Measurements from ENCODE around the gene SERPINA6. TPM values are rescaled to one million over a fixed set of nuclear protein-coding genes. Genes with fewer than 3 reads are reported as not detected.
A peak's percentile ranks its signal among the peaks of the same experiment; 100 is the strongest.
"Not testable (repeated sequence)": the region's sequence is repeated elsewhere in the genome, so short reads cannot be mapped to it uniquely, and the experiment has no call there.

The SERPINA6 gene, protein sequence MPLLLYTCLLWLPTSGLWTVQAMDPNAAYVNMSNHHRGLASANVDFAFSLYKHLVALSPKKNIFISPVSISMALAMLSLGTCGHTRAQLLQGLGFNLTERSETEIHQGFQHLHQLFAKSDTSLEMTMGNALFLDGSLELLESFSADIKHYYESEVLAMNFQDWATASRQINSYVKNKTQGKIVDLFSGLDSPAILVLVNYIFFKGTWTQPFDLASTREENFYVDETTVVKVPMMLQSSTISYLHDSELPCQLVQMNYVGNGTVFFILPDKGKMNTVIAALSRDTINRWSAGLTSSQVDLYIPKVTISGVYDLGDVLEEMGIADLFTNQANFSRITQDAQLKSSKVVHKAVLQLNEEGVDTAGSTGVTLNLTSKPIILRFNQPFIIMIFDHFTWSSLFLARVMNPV
- total RNA-seq: not detected in 2 replicates

DNA sequence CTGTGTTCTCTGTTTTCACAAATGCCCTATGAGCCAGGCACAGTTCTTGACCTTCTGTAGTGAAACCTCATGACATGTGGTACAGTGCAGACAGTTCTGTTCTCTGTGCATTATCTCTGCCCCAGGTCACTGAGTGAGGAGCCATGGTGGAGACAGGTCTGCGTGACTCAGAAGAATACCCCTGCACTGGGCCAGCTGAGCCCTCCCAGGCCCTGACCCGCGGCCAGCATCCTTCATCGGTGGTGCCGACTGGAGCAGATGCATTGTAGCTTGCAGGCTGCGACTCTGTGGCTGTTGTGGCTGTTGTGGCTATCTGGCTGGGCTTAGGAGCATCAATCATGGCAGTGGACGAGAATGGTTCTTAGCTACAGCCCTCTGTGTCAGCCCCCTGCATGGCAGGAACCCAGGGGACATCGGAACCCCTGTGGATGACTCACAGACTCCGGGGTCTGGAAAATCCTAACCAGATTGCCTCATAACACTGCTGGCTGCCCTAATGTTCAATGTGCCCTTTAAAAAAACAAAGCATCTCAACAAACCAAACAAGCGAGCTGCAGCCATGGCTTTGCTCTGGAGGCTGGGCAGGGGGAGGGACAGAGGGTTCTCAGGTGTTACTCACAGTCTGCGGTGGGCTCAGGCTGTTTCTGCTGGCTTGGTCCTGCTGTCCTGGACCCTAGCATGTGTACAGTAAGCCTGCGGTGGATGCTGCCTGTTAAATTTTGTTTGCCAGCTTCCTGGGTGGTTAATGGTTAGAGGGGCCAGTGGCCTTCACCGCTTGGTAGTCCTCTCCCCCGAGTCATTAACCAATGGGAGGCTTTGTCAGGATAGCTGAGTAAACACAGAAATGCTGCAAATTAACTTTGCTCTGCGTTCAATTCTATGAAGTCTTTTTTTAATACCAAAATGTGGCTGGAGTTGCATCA, at the start of gene SERPINA6:
Gene SERPINA6 (minus strand): TSS at position 689 of the 923 bp plus-strand sequence. CDS start 8,688 bp downstream, outside the sequence.
- no peaks in the 10 kb centered on the region for H3K9me3 Mint-ChIP-seq
- H3K27ac Mint-ChIP-seq: no peak within 1 kb of the TSS
- H3K4me1 Mint-ChIP-seq: no peaks in the 10 kb centered on the region
- peak; percentile 45 for DNase-seq
- H3K4me3 Mint-ChIP-seq: no peak within 1 kb of the TSS
- H3K36me3 Mint-ChIP-seq (ENCODE audit: low read depth): no peaks in the 10 kb centered on the region
- peaks cover 5% of the 10 kb centered on the region for H3K27me3 Mint-ChIP-seq
- intact Hi-C loops (cut with micrococcal nuclease): no loop called here

DNA sequence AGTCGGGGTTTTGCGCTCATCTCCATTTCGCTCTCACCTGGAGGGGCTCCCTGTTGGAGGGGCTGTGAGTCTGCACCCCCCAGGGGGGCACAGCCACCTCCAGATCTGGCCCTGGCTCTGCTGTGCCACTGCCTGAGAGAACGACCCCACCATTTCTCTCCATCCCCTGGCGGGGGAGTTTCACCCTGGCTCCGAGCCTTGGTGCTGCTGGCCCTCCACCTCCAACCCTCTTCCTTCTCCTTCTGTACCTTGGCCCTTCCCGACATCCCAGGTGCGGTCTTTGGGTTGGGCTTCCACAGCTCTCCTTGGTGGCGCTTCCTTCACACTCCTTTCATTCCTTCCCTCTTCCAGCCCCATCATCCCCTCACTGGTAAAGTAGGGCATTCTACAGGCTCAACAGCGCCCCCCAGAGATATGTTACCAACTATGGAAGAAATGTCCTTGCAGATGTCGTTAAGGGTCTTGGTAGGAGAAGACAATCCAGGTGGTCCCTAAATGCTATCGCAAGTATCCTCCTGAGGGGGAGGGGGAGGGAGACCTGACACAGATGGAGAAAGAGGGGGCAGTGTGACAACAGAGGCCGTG, 49.0 kb upstream of the SERPINA6 start:
- H3K27ac Mint-ChIP-seq: no peak overlapping the region
- no peaks in the 10 kb centered on the region for H3K27me3 Mint-ChIP-seq
- no peak for DNase-seq
- intact Hi-C loops (cut with micrococcal nuclease): no loop called here
- H3K9me3 Mint-ChIP-seq: no peaks in the 10 kb centered on the region
- H3K4me1 Mint-ChIP-seq: peaks cover 2% of the 10 kb centered on the region
- H3K4me3 Mint-ChIP-seq: no peak overlapping the region
- no peaks in the 10 kb centered on the region for H3K36me3 Mint-ChIP-seq (ENCODE audit: low read depth)

GRCh38 chr14:94370524-94370910, 47.4 kb upstream of the SERPINA6 start:
- no peaks in the 10 kb centered on the region for H3K36me3 Mint-ChIP-seq (ENCODE audit: low read depth)
- H3K4me1 Mint-ChIP-seq: peaks cover 2% of the 10 kb centered on the region
- no peak overlapping the region for H3K4me3 Mint-ChIP-seq
- no peak overlapping the region for H3K27ac Mint-ChIP-seq
- no peak for DNase-seq
- H3K9me3 Mint-ChIP-seq: no peaks in the 10 kb centered on the region
- H3K27me3 Mint-ChIP-seq: no peaks in the 10 kb centered on the region
- intact Hi-C loops (cut with micrococcal nuclease): no loop called here

- DNase-seq; H3K27ac Mint-ChIP-seq; H3K9me3 Mint-ChIP-seq; H3K27me3 Mint-ChIP-seq; H3K4me3 Mint-ChIP-seq; intact Hi-C loops (cut with micrococcal nuclease); H3K36me3 Mint-ChIP-seq (ENCODE audit: low read depth); H3K4me1 Mint-ChIP-seq: not testable (repeated sequence)
These were observed 46.8 kb upstream of the SERPINA6 start for GRCh38 chr14:94369766-94370523.

DNA sequence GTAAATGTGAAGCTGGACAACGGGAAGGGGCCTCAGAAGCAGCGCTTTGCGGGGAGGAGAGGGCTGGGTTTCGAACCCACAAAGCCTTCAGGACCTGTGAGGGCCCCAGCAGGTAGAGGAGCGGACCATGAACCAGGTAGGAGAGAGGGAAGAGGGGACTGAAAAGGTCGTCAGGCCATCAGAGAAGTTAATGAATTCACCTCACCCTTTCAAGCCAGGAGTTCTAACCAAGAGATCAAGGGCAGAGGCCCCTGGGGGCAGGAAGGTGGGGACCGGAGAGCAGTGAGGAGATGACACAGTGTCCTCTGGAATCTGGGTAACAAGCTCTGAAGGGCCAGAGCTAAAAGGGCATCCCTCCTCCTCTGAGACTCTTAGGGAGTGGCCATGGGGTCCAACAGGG, 45.8 kb upstream of the SERPINA6 start:
- peaks cover 2% of the 10 kb centered on the region for H3K4me1 Mint-ChIP-seq
- intact Hi-C loops (cut with micrococcal nuclease): no loop called here
- H3K36me3 Mint-ChIP-seq (ENCODE audit: low read depth): no peaks in the 10 kb centered on the region
- H3K4me3 Mint-ChIP-seq: no peak overlapping the region
- DNase-seq: no peak
- no peaks in the 10 kb centered on the region for H3K27me3 Mint-ChIP-seq
- no peaks in the 10 kb centered on the region for H3K9me3 Mint-ChIP-seq
- H3K27ac Mint-ChIP-seq: no peak overlapping the region

GRCh38 chr14:94368243-94368590, 45.1 kb upstream of the SERPINA6 start:
- intact Hi-C loops (cut with micrococcal nuclease): no loop called here
- Mint-ChIP-seq H3K27ac (no peak overlapping the region), H3K4me3 (no peak overlapping the region), H3K4me1 (peaks cover 2% of the 10 kb centered on the region), H3K9me3 (no peaks in the 10 kb centered on the region), H3K27me3 (no peaks in the 10 kb centered on the region), H3K36me3 (ENCODE audit: low read depth) (no peaks in the 10 kb centered on the region)
- DNase-seq: no peak

DNA sequence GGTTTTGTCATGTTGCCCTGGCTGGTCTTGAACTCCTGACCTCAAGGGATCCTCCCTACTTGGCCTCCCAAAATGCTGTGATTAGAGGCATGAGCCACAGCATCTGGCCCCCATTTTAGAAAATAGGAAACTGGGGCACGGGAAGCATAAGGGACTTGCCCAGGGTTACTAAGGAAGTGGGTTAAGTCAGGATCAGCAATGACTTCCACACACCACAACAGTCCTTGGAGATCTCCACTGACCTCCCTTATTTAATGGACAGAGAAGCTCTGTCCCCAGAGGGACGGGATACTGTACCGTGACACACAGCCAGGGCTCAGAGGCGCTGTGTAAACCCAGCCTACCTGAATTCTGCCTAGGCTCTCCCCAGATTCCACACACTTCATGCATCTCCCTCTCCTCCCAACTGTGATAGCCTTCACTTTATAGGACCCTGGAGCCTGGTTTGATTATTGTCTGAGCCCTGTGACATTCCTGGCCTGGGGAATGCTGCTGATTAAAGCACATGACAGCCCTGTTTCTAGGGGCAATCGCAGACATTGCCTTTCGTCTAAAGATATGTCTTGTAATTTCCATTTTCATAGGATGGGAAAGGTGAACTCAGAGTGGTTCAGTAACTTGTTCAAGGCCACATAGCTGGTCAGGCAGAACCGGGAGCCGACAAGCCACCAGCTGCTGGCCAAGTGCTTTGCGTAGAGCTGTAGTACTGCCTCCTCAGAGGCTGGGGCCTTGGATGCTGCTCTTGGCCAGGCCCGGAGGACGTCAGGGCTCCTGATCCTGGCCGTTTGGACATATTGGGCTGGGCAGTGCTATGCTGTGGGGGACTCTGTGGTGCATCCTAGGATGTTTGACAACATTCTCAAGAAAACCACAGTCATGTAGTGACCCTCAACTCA, 44.5 kb upstream of the SERPINA6 start:
- Mint-ChIP-seq H3K27me3 (no peaks in the 10 kb centered on the region), H3K4me1 (peaks cover 2% of the 10 kb centered on the region), H3K36me3 (ENCODE audit: low read depth) (no peaks in the 10 kb centered on the region), H3K4me3 (no peak overlapping the region), H3K27ac (no peak overlapping the region), H3K9me3 (no peaks in the 10 kb centered on the region)
- intact Hi-C loops (cut with micrococcal nuclease): no loop called here
- no peak for DNase-seq

DNA sequence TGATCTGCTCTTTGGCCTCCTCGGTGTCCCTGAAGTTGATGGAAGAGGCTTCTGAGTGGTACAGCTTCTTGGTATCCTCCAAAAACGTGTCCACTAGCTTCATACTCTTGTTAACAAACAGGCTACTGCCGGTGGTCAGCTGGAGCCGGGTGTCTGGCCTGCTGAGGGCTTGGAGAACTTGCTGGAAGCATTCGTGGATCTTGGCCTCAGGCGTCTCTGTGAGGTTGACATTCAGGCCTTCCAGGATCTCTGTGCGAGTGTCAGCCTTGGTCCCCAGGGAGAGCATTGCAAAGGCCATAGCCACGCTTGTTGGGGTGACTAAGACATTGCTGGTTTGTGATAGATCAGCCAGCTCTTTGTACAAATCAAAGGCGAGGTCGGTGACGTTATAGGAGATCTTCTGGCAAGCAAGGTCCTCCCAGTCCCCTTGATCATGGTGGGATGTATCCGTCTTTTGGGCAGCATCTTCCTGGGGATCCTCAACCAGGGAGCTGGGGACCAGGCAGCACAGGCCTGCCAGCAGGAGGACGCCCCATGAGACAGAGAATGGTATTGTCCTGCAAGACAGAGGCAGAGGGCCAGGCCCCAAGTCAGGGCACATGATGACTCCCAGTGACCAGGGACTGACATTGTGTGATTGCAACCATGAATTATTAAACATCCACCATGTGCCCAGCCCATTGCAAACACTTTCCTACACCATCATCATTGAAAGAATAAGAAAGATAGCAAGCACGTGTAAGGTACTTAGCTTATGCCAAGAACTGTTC, 43.2 kb upstream of the SERPINA6 start, which contains the start of gene SERPINA2:
Gene SERPINA2 (minus strand): TSS at position 553 of the 770 bp plus-strand sequence.
- intact Hi-C loops (cut with micrococcal nuclease): no loop called here
- Mint-ChIP-seq H3K36me3 (ENCODE audit: low read depth) (no peaks in the 10 kb centered on the region), H3K27ac (no peak within 1 kb of the TSS), H3K9me3 (no peaks in the 10 kb centered on the region), H3K4me1 (peaks cover 2% of the 10 kb centered on the region), H3K4me3 (no peak within 1 kb of the TSS), H3K27me3 (no peaks in the 10 kb centered on the region)
- no peak for DNase-seq

DNA sequence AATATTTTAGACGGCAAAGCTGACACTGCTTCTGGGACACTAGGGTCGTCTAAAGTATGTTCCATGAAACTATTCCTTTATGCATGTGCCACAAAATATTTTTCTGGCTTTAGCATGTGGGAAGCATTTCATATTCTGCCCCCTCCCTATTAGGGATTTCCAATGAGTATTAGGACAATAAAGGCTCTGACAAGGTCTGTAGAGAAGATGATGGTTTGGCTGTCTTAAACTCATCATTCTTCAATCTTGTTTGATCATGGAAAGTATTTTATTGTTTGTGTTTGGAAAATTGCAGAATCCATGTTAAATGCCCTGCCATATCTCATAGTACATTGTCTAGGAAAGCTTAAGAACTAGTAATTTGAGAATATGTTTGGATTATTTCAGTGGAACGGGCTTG, 42.5 kb upstream of the SERPINA6 start:
- Mint-ChIP-seq H3K4me3 (no peak overlapping the region), H3K27me3 (no peaks in the 10 kb centered on the region), H3K36me3 (ENCODE audit: low read depth) (no peaks in the 10 kb centered on the region), H3K4me1 (peaks cover 2% of the 10 kb centered on the region), H3K27ac (no peak overlapping the region), H3K9me3 (no peaks in the 10 kb centered on the region)
- DNase-seq: no peak
- intact Hi-C loops (cut with micrococcal nuclease): no loop called here

DNA sequence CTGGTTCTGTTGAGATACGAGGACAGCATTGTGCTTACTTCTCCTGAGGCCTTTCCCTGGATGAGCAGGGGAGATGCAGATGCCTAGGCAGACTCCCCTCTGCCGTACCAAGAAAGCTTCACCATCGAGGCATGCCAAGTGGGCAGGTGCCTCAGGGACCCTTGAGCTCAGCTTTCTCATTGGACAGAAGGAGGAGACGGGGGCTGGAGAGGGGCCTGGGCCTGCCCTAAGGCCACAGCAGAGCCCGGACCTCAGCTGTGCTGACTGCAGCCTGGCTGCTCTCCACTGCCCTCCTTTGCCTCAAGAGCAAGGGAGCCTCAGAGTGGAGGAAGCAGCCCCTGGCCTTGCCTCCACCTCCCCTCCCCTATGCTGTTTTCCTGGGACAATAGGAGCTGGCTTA, 41.8 kb upstream of the SERPINA6 start:
- H3K27me3 Mint-ChIP-seq: no peaks in the 10 kb centered on the region
- H3K27ac Mint-ChIP-seq: no peak overlapping the region
- H3K9me3 Mint-ChIP-seq: no peaks in the 10 kb centered on the region
- H3K36me3 Mint-ChIP-seq (ENCODE audit: low read depth): no peaks in the 10 kb centered on the region
- H3K4me1 Mint-ChIP-seq: peaks cover 2% of the 10 kb centered on the region
- intact Hi-C loops (cut with micrococcal nuclease): loop anchor here (1.0 kb wide), 1 partner anchor 15 kb away; no protein-coding TSS in a partner anchor
- no peak for DNase-seq
- H3K4me3 Mint-ChIP-seq: no peak overlapping the region

DNA sequence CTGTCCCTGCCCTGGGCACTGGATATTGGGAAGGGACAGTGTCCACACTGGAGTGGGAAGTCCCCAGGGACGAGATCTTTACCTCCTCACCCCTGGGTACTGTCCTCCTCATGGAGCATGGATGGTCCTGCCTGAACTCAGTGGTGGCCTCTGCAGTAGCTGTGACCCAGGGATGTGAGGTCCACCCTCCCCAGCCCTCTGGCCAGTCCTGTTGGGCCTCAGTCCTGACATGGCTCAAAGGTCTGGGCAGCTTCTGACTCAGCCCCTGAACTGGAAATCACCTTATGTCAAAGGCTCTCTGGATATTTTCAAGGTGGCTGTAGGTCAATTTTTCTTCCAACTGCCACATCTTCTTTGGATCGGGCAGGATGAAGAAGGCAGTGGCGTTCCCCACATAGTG, 40.9 kb upstream of the SERPINA6 start:
- Mint-ChIP-seq H3K27me3 (peaks cover 4% of the 10 kb centered on the region), H3K4me1 (peaks cover 2% of the 10 kb centered on the region), H3K36me3 (ENCODE audit: low read depth) (no peaks in the 10 kb centered on the region), H3K4me3 (no peak overlapping the region), H3K27ac (no peak overlapping the region), H3K9me3 (no peaks in the 10 kb centered on the region)
- DNase-seq: no peak
- intact Hi-C loops (cut with micrococcal nuclease): loop anchor here (1.0 kb wide), 1 partner anchor 16 kb away; no protein-coding TSS in a partner anchor

DNA sequence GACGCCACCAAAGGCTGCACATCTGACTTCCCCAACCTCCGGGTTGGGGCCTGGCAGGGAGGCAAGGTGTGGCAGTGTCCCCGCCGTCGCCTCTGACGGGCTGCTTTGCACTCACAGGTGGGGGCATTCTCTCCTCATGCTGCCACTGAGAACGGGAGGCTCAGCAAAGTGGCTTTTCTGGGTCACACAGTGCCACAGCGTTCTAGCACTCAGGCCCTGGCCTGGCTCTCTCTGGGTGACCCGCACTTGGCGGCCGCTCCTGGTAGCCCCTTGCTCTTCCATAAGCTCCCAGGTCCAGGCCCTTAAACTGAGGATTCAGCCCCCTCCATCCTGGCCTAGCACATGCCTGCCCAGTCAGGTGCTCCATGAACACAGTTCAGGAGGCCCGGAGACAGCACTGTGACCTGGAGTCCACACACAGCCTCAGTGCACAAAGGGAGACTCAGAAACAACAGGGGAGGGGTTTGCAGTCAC, 40.1 kb upstream of the SERPINA6 start:
- intact Hi-C loops (cut with micrococcal nuclease): no loop called here
- H3K9me3 Mint-ChIP-seq: no peaks in the 10 kb centered on the region
- no peaks in the 10 kb centered on the region for H3K36me3 Mint-ChIP-seq (ENCODE audit: low read depth)
- no peak for DNase-seq
- no peak overlapping the region for H3K27ac Mint-ChIP-seq
- H3K4me3 Mint-ChIP-seq: no peak overlapping the region
- H3K27me3 Mint-ChIP-seq: peaks cover 7% of the 10 kb centered on the region
- peaks cover 2% of the 10 kb centered on the region for H3K4me1 Mint-ChIP-seq

Measured in activated CD4-positive, alpha-beta T cell treated with anti-CD3 and anti-CD28 coated beads, Interleukin-2, amount 10 ng/mL, durations not matched to agents 24 days and 14 days (primary cell).